GM06990 (cell line): ENCODE results near the gene AHCYL1.

Source experiments
- DNase-seq: peaks from one replicate; pipeline ENCODE4 v3.0.0-alpha.2; 2011; ENCODE audit not compliant: insufficient read length; ENCODE audit errors: extremely low read depth
- H3K27me3 ChIP-seq: replicated peaks from 2 replicates; pipeline ENCODE4 v1.6.0; 2011; ENCODE audit warnings: low read length; ENCODE audit not compliant: control insufficient read depth, insufficient read depth
- H3K36me3 ChIP-seq: 2 replicates; pipeline ENCODE4 v1.5.1; 2011; ENCODE audit warnings: low read length; ENCODE audit not compliant: control insufficient read depth, insufficient read depth
- H3K4me3 ChIP-seq: replicated peaks from 2 replicates; pipeline ENCODE4 v1.5.1; 2011; ENCODE audit warnings: low read depth, mild to moderate bottlenecking, control low read depth, low read length
- TF ChIP-seq, protein P1 (sequence below): IDR thresholded peaks from 2 replicates; pipeline ENCODE4 v1.5.1; 2011; ENCODE audit warnings: low read length, control low read depth, mild to moderate bottlenecking, inconsistent platforms; ENCODE audit not compliant: insufficient read depth, poor library complexity, severe bottlenecking

Gene AHCYL1

GRCh38 chr1:110069404-110070281 lies 85.1 kb downstream of the AHCYL1 start:
- Histone ChIP-seq H3K4me3 (no peak overlapping the region), H3K27me3 (peaks cover 5% of the 10 kb centered on the region; the same call in 1 of the 2 replicates), H3K36me3 (no peaks in the 10 kb centered on the region)
- no peak for DNase-seq
- TF ChIP-seq, protein P1, sequence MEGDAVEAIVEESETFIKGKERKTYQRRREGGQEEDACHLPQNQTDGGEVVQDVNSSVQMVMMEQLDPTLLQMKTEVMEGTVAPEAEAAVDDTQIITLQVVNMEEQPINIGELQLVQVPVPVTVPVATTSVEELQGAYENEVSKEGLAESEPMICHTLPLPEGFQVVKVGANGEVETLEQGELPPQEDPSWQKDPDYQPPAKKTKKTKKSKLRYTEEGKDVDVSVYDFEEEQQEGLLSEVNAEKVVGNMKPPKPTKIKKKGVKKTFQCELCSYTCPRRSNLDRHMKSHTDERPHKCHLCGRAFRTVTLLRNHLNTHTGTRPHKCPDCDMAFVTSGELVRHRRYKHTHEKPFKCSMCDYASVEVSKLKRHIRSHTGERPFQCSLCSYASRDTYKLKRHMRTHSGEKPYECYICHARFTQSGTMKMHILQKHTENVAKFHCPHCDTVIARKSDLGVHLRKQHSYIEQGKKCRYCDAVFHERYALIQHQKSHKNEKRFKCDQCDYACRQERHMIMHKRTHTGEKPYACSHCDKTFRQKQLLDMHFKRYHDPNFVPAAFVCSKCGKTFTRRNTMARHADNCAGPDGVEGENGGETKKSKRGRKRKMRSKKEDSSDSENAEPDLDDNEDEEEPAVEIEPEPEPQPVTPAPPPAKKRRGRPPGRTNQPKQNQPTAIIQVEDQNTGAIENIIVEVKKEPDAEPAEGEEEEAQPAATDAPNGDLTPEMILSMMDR: no peak

DNA sequence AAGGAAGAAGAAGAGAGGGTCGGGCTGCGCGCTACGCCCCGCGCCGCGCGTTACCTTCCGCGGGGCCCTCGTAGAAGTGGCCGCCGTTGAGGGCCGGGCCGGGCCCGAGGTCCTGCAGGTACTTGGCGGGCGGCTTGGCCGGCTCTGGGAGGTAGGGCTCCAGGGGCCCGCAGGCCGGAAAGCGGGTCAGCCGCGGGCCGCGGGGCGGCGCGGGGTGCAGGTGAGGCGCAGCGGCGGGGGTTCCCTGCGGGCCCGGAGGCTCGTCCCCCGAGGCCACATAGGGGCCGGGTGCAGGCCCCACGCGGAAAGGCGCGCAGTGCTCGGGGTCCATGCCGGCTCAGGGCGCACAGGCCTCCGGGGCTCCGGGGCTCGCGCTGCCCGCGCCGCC lies 85.7 kb downstream of the AHCYL1 start:
- peaks cover 5% of the 10 kb centered on the region; the same call in 1 of the 2 replicates for H3K27me3 ChIP-seq
- H3K36me3 ChIP-seq: no peaks in the 10 kb centered on the region
- no peak for DNase-seq
- TF ChIP-seq, protein P1: no peak
- no peak overlapping the region for H3K4me3 ChIP-seq

GRCh38 chr1:110070671-110071242 lies 86.2 kb downstream of the AHCYL1 start, which contains the start of gene ALX3:
TSS of gene ALX3 (minus strand) at chr1:110070672. CDS start at chr1:110070612, 60 bp downstream.
- TF ChIP-seq, protein P1: no peak
- H3K4me3 ChIP-seq: no peak within 1 kb of the TSS
- H3K27me3 ChIP-seq: peaks cover 5% of the 10 kb centered on the region; the same call in 1 of the 2 replicates
- H3K36me3 ChIP-seq: no peaks in the 10 kb centered on the region
- no peak for DNase-seq
